GM12801 (cell line): Measurements from ENCODE around the gene PPAT.

Experiments used
- CTCF ChIP-seq: IDR thresholded peaks from one replicate; pipeline ENCODE4 v1.5.1; 2011; ENCODE audit warnings: control low read depth; ENCODE audit not compliant: insufficient read length; ENCODE audit errors: extremely low read depth

Gene PPAT

GRCh38 chr4:56435140-56435926 is at the start of gene PPAT:
PPAT (minus strand) TSS chr4:56435615; CDS start chr4:56435477, 138 bp downstream.
- no peak for TF ChIP-seq CTCF

- TF ChIP-seq CTCF = no peak
These were observed 45.3 kb upstream of the PPAT start for GRCh38 chr4:56480691-56481090.

GRCh38 chr4:56477192-56477702 is 41.8 kb upstream of the PPAT start:
- no peak for TF ChIP-seq CTCF

GRCh38 chr4:56475917-56476316 is 40.5 kb upstream of the PPAT start:
- TF ChIP-seq CTCF = no peak

- TF ChIP-seq CTCF = no peak
These were observed 34.2 kb upstream of the PPAT start for GRCh38 chr4:56469489-56470210.

GRCh38 chr4:56468097-56468422 is 32.6 kb upstream of the PPAT start:
- no peak for TF ChIP-seq CTCF

GRCh38 chr4:56467284-56468096 is 32.1 kb upstream of the PPAT start, which contains the start of gene SRP72:
SRP72 (plus strand) TSS chr4:56467617; CDS start chr4:56467636, 19 bp downstream.
- no peak for TF ChIP-seq CTCF
